Lung (tissue), 12 donors: ENCODE measurements around the gene FAM168B. TPM values are rescaled to one million over a fixed set of nuclear protein-coding genes. Genes with fewer than 3 reads are reported as not detected.

Experiments
- ATAC-seq: fragments of 200-7000 bp; cut with Tn5 transposase; one replicate; pipeline ENCODE4 v1.9.1; 2020; ENCODE audit warnings: moderate number of reproducible peaks; ENCODE audit not compliant: insufficient read depth, low FRiP score
- DNase-seq, 3 donors: peaks; one replicate each; pipeline ENCODE4 v3.0.0-alpha.2; 2013 to 2017
- H3K27ac ChIP-seq, 2 donors: one replicate each; pipeline ENCODE4 v1.5.1; 2013; ENCODE audit warnings: mild to moderate bottlenecking in 2 of 2, moderate library complexity in 2 of 2, control low read depth in 1 of 2, inconsistent platforms in 1 of 2, low read depth in 1 of 2, low read length in 1 of 2
- H3K27me3 ChIP-seq, 3 donors: one replicate each; pipeline ENCODE4 v1.5.1; 2013; ENCODE audit warnings: low read length in 2 of 3; ENCODE audit not compliant: control insufficient read depth in 3 of 3, insufficient read depth in 3 of 3
- H3K36me3 ChIP-seq, 4 donors: one replicate each; pipeline ENCODE4 v1.5.1; 2013; ENCODE audit warnings: low read length in 4 of 4, mild to moderate bottlenecking in 1 of 4, moderate library complexity in 1 of 4; ENCODE audit not compliant: control insufficient read depth in 4 of 4, insufficient read depth in 4 of 4
- H3K4me1 ChIP-seq, 5 donors: one replicate each; pipeline ENCODE4 v1.5.1; 2013; ENCODE audit warnings: low read length in 5 of 5, mild to moderate bottlenecking in 2 of 5, moderate library complexity in 1 of 5; ENCODE audit not compliant: control insufficient read depth in 5 of 5, insufficient read depth in 5 of 5
- H3K4me3 ChIP-seq: one replicate; pipeline ENCODE4 v1.5.1; 2013; ENCODE audit warnings: mild to moderate bottlenecking, control low read depth, moderate library complexity
- H3K9ac ChIP-seq, 2 donors: one replicate each; pipeline ENCODE4 v1.5.1; 2013; ENCODE audit warnings: low read length in 2 of 2, control low read depth in 1 of 2; ENCODE audit not compliant: insufficient read depth in 1 of 2
- H3K9me3 ChIP-seq, 4 donors: one replicate each; pipeline ENCODE4 v1.5.1; 2013; ENCODE audit warnings: low read length in 3 of 4, mild to moderate bottlenecking in 1 of 4, moderate library complexity in 1 of 4; ENCODE audit not compliant: control insufficient read depth in 4 of 4, insufficient read depth in 3 of 4
- WGBS, 2 donors: extraction: QIAGEN DNeasy Blood & Tissue Kit; methylation state at CpG; one replicate each; pipeline ENCODE4 v1.1.7; 2013; 5-methylcytosine and 5-hydroxymethylcytosine counted together
- polyA plus RNA-seq, 2 donors: library from polyadenylated mRNA; stranded (reverse); fragments of 200-250 nt; gene quantifications; one replicate each; pipeline ENCODE4 v1.2.1, GENCODE V29; 2013
- total RNA-seq, 2 donors: library from RNA; depleted of rRNA in 1 of 2; stranded (reverse); fragments of >200 nt in 1 of 2; gene quantifications; one replicate each; pipeline ENCODE4 v1.2.1, GENCODE V29; 2014 to 2021
- TF ChIP-seq, protein P1 (sequence below): IDR thresholded peaks from 2 replicates; pipeline ENCODE4 v1.5.1; 2012; ENCODE audit warnings: mild to moderate bottlenecking; ENCODE audit errors: control extremely low read depth, extremely low read depth
- donor health status: control.
- donor health status: control.
- donor health status: Bipolar disorder and iron deficiency.
- donor health status: healthy.
- donor health status: DM: yes; HTN: yes; CAD: no.

FAM168B gene
- total and polyA plus RNA-seq, 4 donors = 20.4 to 79.7 (median 40.1) TPM

GRCh38 chr2:131016826-131017741 lies 76.2 kb downstream of the FAM168B start:
- peak; percentile 75 for ATAC-seq
- Histone ChIP-seq H3K27me3 (no peaks in the 10 kb centered on the region), H3K4me1 (peaks cover 0 to 2% (median 0%) of the 10 kb centered on the region in 5 donors), H3K9me3 (no peaks in the 10 kb centered on the region), H3K9ac (no peak overlapping the region), H3K27ac (no peak overlapping the region), H3K36me3 (no peaks in the 10 kb centered on the region), H3K4me3 (no peak overlapping the region)
- TF ChIP-seq, protein P1, sequence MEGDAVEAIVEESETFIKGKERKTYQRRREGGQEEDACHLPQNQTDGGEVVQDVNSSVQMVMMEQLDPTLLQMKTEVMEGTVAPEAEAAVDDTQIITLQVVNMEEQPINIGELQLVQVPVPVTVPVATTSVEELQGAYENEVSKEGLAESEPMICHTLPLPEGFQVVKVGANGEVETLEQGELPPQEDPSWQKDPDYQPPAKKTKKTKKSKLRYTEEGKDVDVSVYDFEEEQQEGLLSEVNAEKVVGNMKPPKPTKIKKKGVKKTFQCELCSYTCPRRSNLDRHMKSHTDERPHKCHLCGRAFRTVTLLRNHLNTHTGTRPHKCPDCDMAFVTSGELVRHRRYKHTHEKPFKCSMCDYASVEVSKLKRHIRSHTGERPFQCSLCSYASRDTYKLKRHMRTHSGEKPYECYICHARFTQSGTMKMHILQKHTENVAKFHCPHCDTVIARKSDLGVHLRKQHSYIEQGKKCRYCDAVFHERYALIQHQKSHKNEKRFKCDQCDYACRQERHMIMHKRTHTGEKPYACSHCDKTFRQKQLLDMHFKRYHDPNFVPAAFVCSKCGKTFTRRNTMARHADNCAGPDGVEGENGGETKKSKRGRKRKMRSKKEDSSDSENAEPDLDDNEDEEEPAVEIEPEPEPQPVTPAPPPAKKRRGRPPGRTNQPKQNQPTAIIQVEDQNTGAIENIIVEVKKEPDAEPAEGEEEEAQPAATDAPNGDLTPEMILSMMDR = no peak
- 40 to 55% methylated on average over 8 of the region's 8 CpGs for WGBS, 2 donors
- peak in 1 of 3 donors; percentile 26 for DNase-seq

- WGBS, 2 donors = 92% methylated on average over 11 of the region's 11 CpGs
These were observed 77.5 kb downstream of the FAM168B start for GRCh38 chr2:131015764-131016163.

GRCh38 chr2:131014141-131014540 lies 79.1 kb downstream of the FAM168B start:
- TF ChIP-seq, protein P1 = no peak
- no peak for DNase-seq
- Histone ChIP-seq H3K4me1 (peaks cover 0 to 2% (median 0%) of the 10 kb centered on the region in 5 donors), H3K9me3 (no peaks in the 10 kb centered on the region), H3K4me3 (no peak overlapping the region), H3K9ac (no peak overlapping the region), H3K27ac (no peak overlapping the region), H3K27me3 (no peaks in the 10 kb centered on the region), H3K36me3 (no peaks in the 10 kb centered on the region)
- ATAC-seq = no peak

More at GRCh38 chr2:131015764-131016163, 77.5 kb downstream of the FAM168B start:
- H3K9me3 ChIP-seq = no peaks in the 10 kb centered on the region
- H3K27me3 ChIP-seq = no peaks in the 10 kb centered on the region
- H3K4me3 ChIP-seq = no peak overlapping the region
- no peak for DNase-seq
- peaks cover 0 to 2% (median 0%) of the 10 kb centered on the region in 5 donors for H3K4me1 ChIP-seq
- H3K36me3 ChIP-seq = no peaks in the 10 kb centered on the region
- H3K27ac ChIP-seq = no peak overlapping the region
- no peak for ATAC-seq
- TF ChIP-seq, protein P1 = no peak
- H3K9ac ChIP-seq = no peak overlapping the region
